BLaER1 treated with 17β-estradiol and CSF1 and Interleukin-3, amounts not matched to agents 10 nM and 100 nM (cell line): ENCODE results near the gene RNASEH2A.
A peak's percentile ranks its signal among the peaks of the same experiment; 100 is the strongest.
"Not testable (repeated sequence)": the region's sequence is repeated elsewhere in the genome, so short reads cannot be mapped to it uniquely, and the experiment has no call there.

ENCODE experiments used
- H3K27ac ChIP-seq, 11 experiments: shearing (Covaris generic); formaldehyde crosslinking; 2 replicates each; pipeline ENCODE4 v1.8.1; 2022
- H3K27me3 ChIP-seq, 11 experiments: shearing (Covaris generic); formaldehyde crosslinking; 2 replicates each; pipeline ENCODE4 v1.8.1; 2022
- H3K36me3 ChIP-seq, 11 experiments: shearing (Covaris generic); formaldehyde crosslinking; 2 replicates each; pipeline ENCODE4 v1.8.1; 2022
- H3K4me1 ChIP-seq, 10 experiments: shearing (Covaris generic); formaldehyde crosslinking; 2 replicates each; pipeline ENCODE4 v1.8.1; 2022
- H3K4me2 ChIP-seq, 11 experiments: shearing (Covaris generic); formaldehyde crosslinking; 2 replicates each; pipeline ENCODE4 v1.8.1; 2022
- H3K4me3 ChIP-seq, 10 experiments: shearing (Covaris generic); formaldehyde crosslinking; 2 replicates each; pipeline ENCODE4 v1.8.1; 2022
- H3K9ac ChIP-seq, 11 experiments: shearing (Covaris generic); formaldehyde crosslinking; 2 replicates each; pipeline ENCODE4 v1.8.1; 2022
- H3K9me3 ChIP-seq, 11 experiments: shearing (Covaris generic); formaldehyde crosslinking; replicated peaks in 1 of 11; 2 replicates each; pipeline ENCODE4 v1.8.1; 2022
- H4K20me1 ChIP-seq, 11 experiments: shearing (Covaris generic); formaldehyde crosslinking; 2 replicates each; pipeline ENCODE4 v1.8.1; 2022
- Cebpa-rat ChIP-seq, 11 experiments: shearing (Covaris generic); IDR thresholded peaks; 2 replicates each; pipeline ENCODE4 v1.8.1; 2022

The RNASEH2A gene

GRCh38 chr19:12800923-12801465 lies 5.4 kb upstream of the RNASEH2A start:
- Histone ChIP-seq H3K4me3 (peak overlapping the region; percentile 74 to 91 (median 84)), H3K9me3 (no peaks in the 10 kb centered on the region), H3K4me1 (peaks cover 25 to 57% (median 43%) of the 10 kb centered on the region in 10 experiments), H3K27ac (peak overlapping the region; percentile 41 to 90 (median 79); a peak in 21 of 22 replicates), H3K27me3 (no peaks in the 10 kb centered on the region), H3K9ac (peak overlapping the region; percentile 80 to 94 (median 85)), H3K4me2 (peak overlapping the region; percentile 88 to 98 (median 96)), H4K20me1 (peaks cover 0 to 27% (median 8%) of the 10 kb centered on the region in 11 experiments; a peak in 8 of 22 replicates), H3K36me3 (peaks cover 18 to 39% (median 29%) of the 10 kb centered on the region in 11 experiments; a peak in 21 of 22 replicates)
- TF ChIP-seq Cebpa-rat (IDR thresholded peaks at IDR 0.05): no peak

DNA sequence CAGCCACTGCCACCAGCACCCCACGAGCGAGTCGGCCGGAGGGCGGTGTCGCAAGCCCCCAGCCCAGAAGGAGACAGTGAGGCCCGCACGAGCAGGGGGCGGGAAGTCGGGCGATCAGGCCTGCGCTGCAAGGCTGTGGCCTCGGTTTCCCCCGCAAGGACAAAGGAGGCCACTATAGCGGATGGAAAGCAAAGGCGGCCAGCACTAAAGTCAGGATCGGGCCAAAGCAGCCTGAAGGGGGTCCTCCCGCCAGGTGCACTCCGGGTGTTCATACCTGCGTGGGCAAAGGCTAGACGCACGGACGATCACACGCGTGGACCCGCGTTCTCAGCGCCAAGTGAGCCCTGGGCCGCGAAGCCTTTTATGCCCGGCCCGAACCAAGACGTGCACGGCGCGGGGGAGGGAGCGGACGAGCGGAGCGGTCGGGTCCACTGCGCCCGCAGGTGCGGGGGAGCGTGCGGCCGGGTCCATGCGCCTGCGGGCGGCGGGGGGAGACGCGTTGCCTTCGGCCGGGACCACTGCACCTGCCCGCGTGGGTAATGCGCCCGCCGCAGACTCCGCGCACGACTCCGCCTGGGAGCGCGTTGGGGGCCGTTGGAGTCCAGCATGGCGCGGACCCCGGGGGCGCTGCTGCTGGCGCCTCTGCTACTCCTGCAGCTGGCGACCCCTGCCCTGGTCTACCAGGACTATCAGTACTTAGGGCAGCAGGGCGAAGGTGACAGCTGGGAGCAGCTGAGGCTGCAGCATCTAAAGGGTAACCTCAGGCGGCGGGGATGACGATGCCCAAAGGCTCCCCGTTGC lies 4.7 kb upstream of the RNASEH2A start, which contains the start of the genes PRDX2 and THSD8:
TSS of gene PRDX2 (minus strand) at position 335 of the 801 bp plus-strand sequence. CDS start 539 bp downstream, outside the sequence.
TSS of gene THSD8 (plus strand) at position 604 of the 801 bp plus-strand sequence. CDS start at position 607, 3 bp downstream.
- Histone ChIP-seq H3K9me3 (no peaks in the 10 kb centered on the region), H3K4me2 (peak within 1 kb of the TSS; percentile 88 to 98 (median 96)), H3K36me3 (peaks cover 18 to 39% (median 29%) of the 10 kb centered on the region in 11 experiments; a peak in 21 of 22 replicates), H3K4me3 (peak within 1 kb of the TSS; percentile 74 to 91 (median 84)), H3K27me3 (no peaks in the 10 kb centered on the region), H3K4me1 (peaks cover 21 to 56% (median 42%) of the 10 kb centered on the region in 10 experiments), H3K9ac (peak within 1 kb of the TSS; percentile 80 to 94 (median 85)), H3K27ac (peak within 1 kb of the TSS; percentile 41 to 90 (median 79); a peak in 21 of 22 replicates), H4K20me1 (peaks cover 0 to 26% (median 8%) of the 10 kb centered on the region in 11 experiments; a peak in 8 of 22 replicates)
- TF ChIP-seq Cebpa-rat (IDR thresholded peaks at IDR 0.05): no peak

DNA sequence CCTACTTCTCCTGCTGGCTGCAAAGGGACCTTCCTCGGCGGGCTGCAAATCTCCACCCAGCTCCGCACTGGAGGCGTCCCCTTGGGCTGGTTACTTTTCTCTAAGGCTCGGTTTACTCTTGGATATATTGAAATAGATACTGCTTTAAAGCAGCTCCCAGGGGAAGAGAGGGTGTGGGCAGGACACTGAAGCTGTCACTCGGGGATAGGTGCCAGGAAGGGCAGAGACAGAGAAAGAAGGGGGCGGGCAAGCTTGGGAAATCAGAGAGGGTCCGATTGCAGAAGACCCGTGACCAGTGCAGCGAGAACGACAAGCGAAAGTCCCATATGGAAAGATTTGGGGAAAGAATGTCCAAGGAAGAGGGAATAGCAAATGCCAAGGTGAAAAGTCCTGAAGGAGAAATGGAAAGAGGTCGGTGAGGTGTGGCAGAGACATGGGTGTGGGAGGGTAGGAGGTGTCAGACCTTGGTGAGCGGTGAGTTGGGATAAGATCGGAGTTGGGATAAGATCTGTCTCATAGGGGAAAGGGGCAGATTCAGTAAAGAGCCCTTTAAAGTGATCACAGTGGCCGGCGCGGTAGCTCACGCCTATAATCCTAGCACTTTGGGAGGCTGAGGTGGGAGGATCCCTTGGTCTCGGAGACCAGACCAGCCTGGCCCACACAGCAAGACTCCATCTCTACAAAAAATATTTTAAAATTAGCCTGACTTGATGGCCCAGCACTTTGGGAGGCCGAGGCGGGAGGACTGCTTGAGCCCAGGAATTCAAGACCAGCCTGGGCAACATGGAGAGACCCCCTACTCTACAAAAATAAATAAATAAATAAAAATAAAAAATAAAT lies 3.9 kb upstream of the RNASEH2A start:
- Histone ChIP-seq H3K4me1 (peaks cover 29 to 65% (median 51%) of the 10 kb centered on the region in 10 experiments), H4K20me1 (peaks cover 0 to 19% (median 8%) of the 10 kb centered on the region in 11 experiments; a peak in 7 of 22 replicates), H3K27ac (peak overlapping the region in 6 of 11 experiments; percentile 78 to 90 (median 82); a peak in 8 of 22 replicates), H3K9ac (peak overlapping the region; percentile 80 to 94 (median 85); a peak in 21 of 22 replicates), H3K36me3 (peaks cover 18 to 33% (median 25%) of the 10 kb centered on the region in 11 experiments; a peak in 21 of 22 replicates), H3K27me3 (no peaks in the 10 kb centered on the region), H3K9me3 (no peaks in the 10 kb centered on the region), H3K4me2 (peak overlapping the region; percentile 88 to 98 (median 96)), H3K4me3 (peak overlapping the region; percentile 74 to 91 (median 84))
- no peak for TF ChIP-seq Cebpa-rat (IDR thresholded peaks at IDR 0.05)

- H3K9ac ChIP-seq: peak overlapping the region in 1 of 11 experiments; percentile 24; a peak in 1 of 22 replicates
- no peak overlapping the region for H3K27ac ChIP-seq
- peaks cover 0 to 19% (median 8%) of the 10 kb centered on the region in 11 experiments; a peak in 7 of 22 replicates for H4K20me1 ChIP-seq
- H3K27me3 ChIP-seq: no peaks in the 10 kb centered on the region
- peaks cover 29 to 66% (median 52%) of the 10 kb centered on the region in 10 experiments for H3K4me1 ChIP-seq
- no peak overlapping the region for H3K4me3 ChIP-seq
- H3K36me3 ChIP-seq: peaks cover 13 to 33% (median 27%) of the 10 kb centered on the region in 11 experiments
- H3K9me3 ChIP-seq: no peaks in the 10 kb centered on the region
- no peak overlapping the region for H3K4me2 ChIP-seq
- no peak for TF ChIP-seq Cebpa-rat (IDR thresholded peaks at IDR 0.05)
These were observed 2.3 kb upstream of the RNASEH2A start for GRCh38 chr19:12804051-12804450.

GRCh38 chr19:12815088-12815487 lies 8.7 kb downstream of the RNASEH2A start:
- no peak overlapping the region for H3K27ac ChIP-seq
- H3K9me3 ChIP-seq: no peaks in the 10 kb centered on the region
- H3K36me3 ChIP-seq: peaks cover 7 to 70% (median 60%) of the 10 kb centered on the region in 11 experiments; a peak in 21 of 22 replicates
- TF ChIP-seq Cebpa-rat (IDR thresholded peaks at IDR 0.05): no peak
- H3K9ac ChIP-seq: no peak overlapping the region
- no peak overlapping the region for H3K4me3 ChIP-seq
- no peak overlapping the region for H3K4me2 ChIP-seq
- no peaks in the 10 kb centered on the region for H3K4me1 ChIP-seq
- H3K27me3 ChIP-seq: no peaks in the 10 kb centered on the region
- H4K20me1 ChIP-seq: no peaks in the 10 kb centered on the region; a peak in 1 of 22 replicates

- peaks cover 7 to 49% (median 39%) of the 10 kb centered on the region in 11 experiments; a peak in 21 of 22 replicates for H3K36me3 ChIP-seq
- H4K20me1 ChIP-seq, H3K9ac ChIP-seq, H3K27me3 ChIP-seq, H3K4me3 ChIP-seq, H3K4me1 ChIP-seq, H3K9me3 ChIP-seq, H3K4me2 ChIP-seq, H3K27ac ChIP-seq: not testable (repeated sequence)
These were observed 10.8 kb downstream of the RNASEH2A start for GRCh38 chr19:12817188-12817587.

- H3K4me1 ChIP-seq, H3K27me3 ChIP-seq, H3K27ac ChIP-seq, H4K20me1 ChIP-seq, H3K4me3 ChIP-seq, H3K9me3 ChIP-seq, H3K4me2 ChIP-seq, H3K9ac ChIP-seq: not testable (repeated sequence)
- H3K36me3 ChIP-seq: peaks cover 7 to 43% (median 34%) of the 10 kb centered on the region in 11 experiments; a peak in 21 of 22 replicates
These were observed 11.4 kb downstream of the RNASEH2A start for GRCh38 chr19:12817810-12818209.

DNA sequence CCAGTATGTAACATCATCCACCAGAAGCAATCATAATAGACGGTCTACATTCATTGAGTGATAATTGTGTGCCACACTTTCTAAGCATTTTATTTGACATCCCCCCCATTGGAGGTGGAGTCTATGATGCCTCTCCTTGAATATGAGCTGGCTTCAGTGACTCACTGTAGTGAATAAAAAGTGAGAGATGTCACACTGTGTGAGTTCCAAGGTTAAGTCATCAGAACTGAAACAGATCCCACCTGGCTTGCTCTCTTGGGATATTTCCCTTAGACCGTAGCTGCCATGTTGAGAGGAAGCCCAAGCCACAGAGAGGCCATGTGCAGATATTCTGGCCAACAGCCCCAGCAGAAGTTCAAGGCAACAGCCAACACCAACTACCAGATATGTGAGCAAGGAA lies 15.4 kb downstream of the RNASEH2A start:
- H3K9me3 ChIP-seq: peaks cover 0 to 7% (median 0%) of the 10 kb centered on the region in 11 experiments; a peak in 3 of 22 replicates
- no peak for TF ChIP-seq Cebpa-rat (IDR thresholded peaks at IDR 0.05)
- H3K27me3 ChIP-seq: no peaks in the 10 kb centered on the region
- no peak overlapping the region for H3K9ac ChIP-seq
- H3K36me3 ChIP-seq: peaks cover 0 to 4% (median 0%) of the 10 kb centered on the region in 11 experiments; a peak in 2 of 22 replicates
- no peak overlapping the region for H3K4me3 ChIP-seq
- H3K27ac ChIP-seq: no peak overlapping the region
- no peaks in the 10 kb centered on the region for H4K20me1 ChIP-seq
- no peak overlapping the region for H3K4me2 ChIP-seq
- H3K4me1 ChIP-seq: peaks cover 0 to 5% (median 0%) of the 10 kb centered on the region in 10 experiments; a peak in 2 of 20 replicates
